Measurements from ENCODE around the gene GDI2. TPM values are rescaled to one million over a fixed set of nuclear protein-coding genes. Genes with fewer than 3 reads are reported as not detected.

GDI2 gene
- total and polyA plus RNA-seq, 4 donors = 103 to 190 (median 155) TPM

- no peak overlapping the region for H3K4me3 ChIP-seq (ENCODE audit: low read depth in 1 of 3, low read length in 3 of 3)
- H3K9ac ChIP-seq (ENCODE audit: low read depth in 1 of 2, low read length in 2 of 2) = no peak overlapping the region
- H3K36me3 ChIP-seq (ENCODE audit: control insufficient read depth in 4 of 4, insufficient read depth in 3 of 4, low read depth in 1 of 4, low read length in 3 of 4) = peaks cover 2 to 32% (median 23%) of the 10 kb centered on the region in 4 donors
- H3K9me3 ChIP-seq (ENCODE audit: control insufficient read depth in 4 of 4, low read length in 3 of 4) = no peaks in the 10 kb centered on the region
- H3K27ac ChIP-seq (ENCODE audit: low read depth in 1 of 2, low read length in 2 of 2) = no peak overlapping the region
- H3K27me3 ChIP-seq (ENCODE audit: control insufficient read depth in 4 of 4, insufficient read depth in 4 of 4, low read length in 3 of 4) = no peaks in the 10 kb centered on the region
- TF ChIP-seq JUND (IDR thresholded peaks at IDR 0.05) (no peak), CTCF (IDR thresholded peaks at IDR 0.05; ENCODE audit: low read depth, low read length, missing input control) (no peak), EGR1 (IDR thresholded peaks at IDR 0.05; ENCODE audit: low read depth in 2 of 2) (no peak), MAX (IDR thresholded peaks at IDR 0.05) (no peak), ZBTB33 (IDR thresholded peaks at IDR 0.05) (no peak), TAF1 (conservative IDR thresholded peaks at IDR 0.05) (no peak), REST (IDR thresholded peaks at IDR 0.05) (no peak), RXRA (IDR thresholded peaks at IDR 0.05) (no peak), GABPA (IDR thresholded peaks at IDR 0.05 in 1 of 2, conservative IDR thresholded peaks at IDR 0.05 in 1 of 2) (no peak), FOXA2 (IDR thresholded peaks at IDR 0.05) (no peak), SP1 (IDR thresholded peaks at IDR 0.05) (no peak), HNF4G (IDR thresholded peaks at IDR 0.05) (no peak), HNF4A (conservative IDR thresholded peaks at IDR 0.05) (no peak), FOXA1 (IDR thresholded peaks at IDR 0.05) (no peak), RAD21 (IDR thresholded peaks at IDR 0.05) (no peak), ATF3 (IDR thresholded peaks at IDR 0.05) (no peak)
- H3K4me1 ChIP-seq (ENCODE audit: control insufficient read depth in 4 of 4, insufficient read depth in 4 of 4, low read length in 3 of 4) = peaks cover 0 to 2% (median 0%) of the 10 kb centered on the region in 4 donors
- no peak for DNase-seq (ENCODE audit: low spot score)
- WGBS = 89% methylated on average over 2 of the region's 2 CpGs
Observed at GRCh38 chr10:5738427-5738826, 74.8 kb downstream of the GDI2 start.

- 93% methylated on average over 5 of the region's 5 CpGs for WGBS
- Histone ChIP-seq H3K4me1 (ENCODE audit: control insufficient read depth in 4 of 4, insufficient read depth in 4 of 4, low read length in 3 of 4) (peaks cover 0 to 2% (median 0%) of the 10 kb centered on the region in 4 donors), H3K27ac (ENCODE audit: low read depth in 1 of 2, low read length in 2 of 2) (no peak overlapping the region), H3K36me3 (ENCODE audit: control insufficient read depth in 4 of 4, insufficient read depth in 3 of 4, low read depth in 1 of 4, low read length in 3 of 4) (peaks cover 2 to 29% (median 20%) of the 10 kb centered on the region in 4 donors), H3K9ac (ENCODE audit: low read depth in 1 of 2, low read length in 2 of 2) (no peak overlapping the region), H3K27me3 (ENCODE audit: control insufficient read depth in 4 of 4, insufficient read depth in 4 of 4, low read length in 3 of 4) (no peaks in the 10 kb centered on the region), H3K9me3 (ENCODE audit: control insufficient read depth in 4 of 4, low read length in 3 of 4) (no peaks in the 10 kb centered on the region), H3K4me3 (ENCODE audit: low read depth in 1 of 3, low read length in 3 of 3) (no peak overlapping the region)
- TF ChIP-seq FOXA1 (IDR thresholded peaks at IDR 0.05) (no peak), JUND (IDR thresholded peaks at IDR 0.05) (no peak)
- no peak for DNase-seq (ENCODE audit: low spot score)
Observed at GRCh38 chr10:5737352-5737751, 75.9 kb downstream of the GDI2 start.
